H1 (cell line): Measurements from ENCODE around the gene ZRANB1. TPM values are rescaled to one million over a fixed set of nuclear protein-coding genes. Genes with fewer than 3 reads are reported as not detected.

Source experiments
- TCF12 ChIP-seq: IDR thresholded peaks from 2 replicates; pipeline ENCODE4 v1.6.1; 2011; ENCODE audit warnings: low read depth, mild to moderate bottlenecking, low read length
- polyA plus RNA-seq, 7 experiments: library from polyadenylated mRNA; depleted of rRNA in 3 of 7; stranded (reverse) in 5 of 7; unstranded in 2 of 7; fragments of >200 nt in 5 of 7; fragments of 200-250 nt in 2 of 7; gene quantifications; 1 replicate in 5 of 7; 2 replicates in 1 of 7; 4 replicates in 1 of 7; pipeline versions ENCODE4 v1.2.1 to v1.2.3, GENCODE V29; 2011 to 2013; ENCODE audit warnings: missing spikeins in 2 of 7, mixed read lengths in 2 of 7
- total RNA-seq: library from RNA; stranded (reverse); fragmentation: NEBNext Ultra II Directional; extraction: Animal tissue kit (Norgen Biotek cat#: 25700); gene quantifications from 2 replicates; pipeline ENCODE4 v1.2.1, GENCODE V29; 2021

The ZRANB1 gene
- total and polyA plus RNA-seq, 2 of the 8 experiments (the other 6 are each of a cell fraction or from before 2014, with no cell fraction given): 6.1 to 19.9 TPM

- no peak for TF ChIP-seq TCF12
These were observed 62.1 kb downstream of the ZRANB1 start (continued) for GRCh38 chr10:125003901-125004467.
